ENCODE results near the gene ERFE. TPM values are rescaled to one million over a fixed set of nuclear protein-coding genes. Genes with fewer than 3 reads are reported as not detected.

Gene ERFE
- total RNA-seq, 1 experiment from 2014 or later = 4.5 TPM

DNA sequence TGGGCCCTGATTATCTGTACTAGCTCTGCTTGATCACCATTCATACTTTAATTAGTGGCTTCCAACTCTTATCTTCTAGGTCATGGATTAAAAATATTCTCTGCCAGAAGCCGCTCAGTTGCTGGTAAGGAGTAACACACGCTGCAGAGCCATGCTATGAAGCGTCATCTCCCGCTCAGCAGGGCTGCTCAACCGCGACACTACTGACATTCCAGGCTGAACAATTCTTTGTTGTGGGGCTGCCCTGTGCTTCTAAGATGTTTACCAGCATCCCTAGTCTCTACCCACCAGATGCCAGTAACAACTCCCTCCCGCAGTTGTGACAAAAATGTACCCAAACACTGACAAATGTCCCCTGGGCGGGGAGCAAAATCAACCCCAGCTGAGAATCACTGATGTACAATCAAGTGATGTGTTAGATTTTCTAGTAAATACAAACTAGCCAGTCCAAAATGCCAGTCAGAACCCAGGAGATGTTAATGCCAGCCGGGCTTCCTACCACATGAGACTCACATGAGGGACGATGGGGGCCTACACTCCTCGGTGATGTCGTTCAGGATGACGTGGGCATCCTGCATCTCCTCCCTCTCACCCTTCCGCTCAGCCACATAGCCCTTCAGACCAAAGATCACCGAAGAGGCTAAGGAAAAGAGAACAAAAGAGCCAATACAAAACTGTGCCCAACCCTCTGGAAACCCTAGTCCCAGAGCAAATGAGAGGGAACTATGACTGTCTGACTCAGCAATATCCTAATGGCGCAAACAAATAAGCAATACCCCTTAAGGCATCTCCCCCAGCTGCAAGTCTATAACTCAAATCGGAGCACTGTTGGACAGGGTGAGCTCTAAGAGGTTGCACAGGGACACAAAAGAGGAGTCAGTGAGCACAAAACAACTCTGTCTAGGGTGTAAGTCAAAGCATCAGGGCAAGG lies 29.1 kb downstream of the ERFE start (continued):
- TF ChIP-seq HMGXB4 (CRISPR knock-in tag; IDR thresholded peaks at IDR 0.05) (no peak), NR3C1 (CRISPR knock-in tag; conservative IDR thresholded peaks at IDR 0.05; ENCODE audit: low read depth) (no peak), JUN (CRISPR knock-in tag; IDR thresholded peaks at IDR 0.05) (no peak), CTCF (IDR thresholded peaks at IDR 0.05) (no peak), ZNF512 (CRISPR knock-in tag; IDR thresholded peaks at IDR 0.05; ENCODE audit: borderline replicate concordance) (no peak), ZNF532 (CRISPR knock-in tag; IDR thresholded peaks at IDR 0.05; ENCODE audit: borderline replicate concordance) (no peak), PRRX2 (CRISPR knock-in tag; IDR thresholded peaks at IDR 0.05) (no peak)
- TF ChIP-seq, protein P1, sequence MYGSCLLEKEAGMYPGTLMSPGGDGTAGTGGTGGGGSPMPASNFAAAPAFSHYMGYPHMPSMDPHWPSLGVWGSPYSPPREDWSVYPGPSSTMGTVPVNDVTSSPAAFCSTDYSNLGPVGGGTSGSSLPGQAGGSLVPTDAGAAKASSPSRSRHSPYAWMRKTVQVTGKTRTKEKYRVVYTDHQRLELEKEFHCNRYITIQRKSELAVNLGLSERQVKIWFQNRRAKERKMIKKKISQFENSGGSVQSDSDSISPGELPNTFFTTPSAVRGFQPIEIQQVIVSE (CRISPR knock-in tag; IDR thresholded peaks at IDR 0.05; ENCODE audit: borderline replicate concordance) = no peak

GRCh38 chr2:238190445-238190844 lies 31.7 kb downstream of the ERFE start:
- no peaks in the 10 kb centered on the region for H3K9me3 Mint-ChIP-seq
- POLR2A ChIA-PET = no interaction called here
- DNase-seq (ENCODE audit: low spot score) (no peak), ATAC-seq (no peak)
- peaks cover 71% of the 10 kb centered on the region for H3K36me3 Mint-ChIP-seq
- H3K27me3 Mint-ChIP-seq (ENCODE audit: low read depth) = no peaks in the 10 kb centered on the region
- CTCF ChIA-PET = interaction anchor here (0.6 to 0.7 kb wide), 4 partner anchors 39 to 435 kb away, joined by 3 to 6 read pairs (median 4); no protein-coding TSS in a partner anchor
- H3K4me3 Mint-ChIP-seq = no peak overlapping the region
- H3K27ac Mint-ChIP-seq = no peak overlapping the region
- no peaks in the 10 kb centered on the region for H3K4me1 Mint-ChIP-seq
- TF ChIP-seq TCF7 (CRISPR knock-in tag; IDR thresholded peaks at IDR 0.05; ENCODE audit: low read depth) (no peak), GRHL2 (CRISPR knock-in tag; IDR thresholded peaks at IDR 0.05; ENCODE audit: insufficient replicate concordance, severe bottlenecking) (no peak), SP1 (CRISPR knock-in tag; conservative IDR thresholded peaks at IDR 0.05) (no peak)
- TF ChIP-seq, protein P2, sequence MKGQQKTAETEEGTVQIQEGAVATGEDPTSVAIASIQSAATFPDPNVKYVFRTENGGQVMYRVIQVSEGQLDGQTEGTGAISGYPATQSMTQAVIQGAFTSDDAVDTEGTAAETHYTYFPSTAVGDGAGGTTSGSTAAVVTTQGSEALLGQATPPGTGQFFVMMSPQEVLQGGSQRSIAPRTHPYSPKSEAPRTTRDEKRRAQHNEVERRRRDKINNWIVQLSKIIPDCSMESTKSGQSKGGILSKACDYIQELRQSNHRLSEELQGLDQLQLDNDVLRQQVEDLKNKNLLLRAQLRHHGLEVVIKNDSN (CRISPR knock-in tag; IDR thresholded peaks at IDR 0.05) = no peak

Measured in WTC11 (cell line).